SU-DHL-6 (cell line): ENCODE measurements around the gene PLXNB1.

Experiments used
- H2AFZ ChIP-seq: fragments of 200-600 bp; sonication (generic); 2 replicates; pipeline ENCODE4 v1.6.1; 2014; ENCODE audit warnings: low read depth, mild to moderate bottlenecking, moderate library complexity, mixed read lengths, antibody characterized with exemption, low read length; ENCODE audit not compliant: severe bottlenecking
- H3F3A ChIP-seq: fragments of 200-600 bp; shearing (Covaris generic); 2 replicates; pipeline ENCODE4 v1.6.0; 2016; ENCODE audit warnings: antibody characterized with exemption, mild to moderate bottlenecking; ENCODE audit not compliant: insufficient read depth
- H3K27ac ChIP-seq: fragments of 200-600 bp; sonication (generic); 2 replicates; pipeline ENCODE4 v1.5.1; 2016; ENCODE audit warnings: low read depth, mild to moderate bottlenecking, low read length, moderate library complexity, mixed read lengths
- H3K27me3 ChIP-seq: fragments of 200-600 bp; sonication (generic), shearing (Covaris generic); 2 replicates; pipeline ENCODE4 v1.6.0; 2014; ENCODE audit warnings: mild to moderate bottlenecking, low read length
- H3K36me3 ChIP-seq: fragments of 200-600 bp; sonication (generic); 2 replicates; pipeline ENCODE4 v1.6.1; 2014; ENCODE audit warnings: mild to moderate bottlenecking, low read length, mixed read lengths
- H3K4me2 ChIP-seq: fragments of 300-600, 200-600 bp; shearing (Covaris generic), sonication (generic); 2 replicates; pipeline ENCODE4 v1.6.0; 2014; ENCODE audit warnings: low read length, low read depth, mild to moderate bottlenecking; ENCODE audit not compliant: poor library complexity, severe bottlenecking
- H3K4me3 ChIP-seq: fragments of 200-600 bp; sonication (generic); 2 replicates; pipeline ENCODE4 v1.5.1; 2014; ENCODE audit warnings: antibody characterized with exemption, low read length, mild to moderate bottlenecking, mixed read lengths; ENCODE audit not compliant: insufficient read depth, poor library complexity, severe bottlenecking
- H3K79me2 ChIP-seq: fragments of 200-600 bp; sonication (generic); 2 replicates; pipeline ENCODE4 v1.6.1; 2014; ENCODE audit warnings: mild to moderate bottlenecking, low read length, moderate library complexity; ENCODE audit not compliant: insufficient read depth
- H3K9ac ChIP-seq: fragments of 200-600 bp; sonication (generic); 2 replicates; pipeline ENCODE4 v1.7.0; 2014; ENCODE audit warnings: mild to moderate bottlenecking, low read length
- H3K9me2 ChIP-seq: fragments of 200-600 bp; sonication (generic); replicated peaks from 2 replicates; pipeline ENCODE4 v1.6.1; 2014; ENCODE audit warnings: low read length; ENCODE audit not compliant: insufficient read depth
- H3K9me3 ChIP-seq: fragments of 200-600 bp; sonication (generic); 2 replicates; pipeline ENCODE4 v1.6.1; 2014; ENCODE audit warnings: low read length, mixed read lengths; ENCODE audit not compliant: insufficient read depth
- H4K20me1 ChIP-seq: fragments of 200-600 bp; sonication (generic); 2 replicates; pipeline ENCODE4 v1.6.1; 2014; ENCODE audit warnings: low read depth, mild to moderate bottlenecking, antibody characterized with exemption, low read length, moderate library complexity, mixed read lengths
- CTCF ChIP-seq: fragments of 200-600 bp; sonication (generic); IDR thresholded peaks from one replicate; pipeline ENCODE4 v1.5.1; 2017; ENCODE audit warnings: antibody characterized with exemption, mild to moderate bottlenecking, low read length, moderate library complexity; ENCODE audit not compliant: insufficient read depth, poor library complexity, severe bottlenecking
- EZH2phosphoT487 ChIP-seq: fragments of 200-600 bp; sonication (generic), shearing (Covaris generic); conservative IDR thresholded peaks from 2 replicates; pipeline ENCODE4 v1.6.1; 2018; ENCODE audit warnings: mild to moderate bottlenecking, antibody characterized with exemption, low read length, moderate library complexity, mixed read lengths

The PLXNB1 gene

DNA sequence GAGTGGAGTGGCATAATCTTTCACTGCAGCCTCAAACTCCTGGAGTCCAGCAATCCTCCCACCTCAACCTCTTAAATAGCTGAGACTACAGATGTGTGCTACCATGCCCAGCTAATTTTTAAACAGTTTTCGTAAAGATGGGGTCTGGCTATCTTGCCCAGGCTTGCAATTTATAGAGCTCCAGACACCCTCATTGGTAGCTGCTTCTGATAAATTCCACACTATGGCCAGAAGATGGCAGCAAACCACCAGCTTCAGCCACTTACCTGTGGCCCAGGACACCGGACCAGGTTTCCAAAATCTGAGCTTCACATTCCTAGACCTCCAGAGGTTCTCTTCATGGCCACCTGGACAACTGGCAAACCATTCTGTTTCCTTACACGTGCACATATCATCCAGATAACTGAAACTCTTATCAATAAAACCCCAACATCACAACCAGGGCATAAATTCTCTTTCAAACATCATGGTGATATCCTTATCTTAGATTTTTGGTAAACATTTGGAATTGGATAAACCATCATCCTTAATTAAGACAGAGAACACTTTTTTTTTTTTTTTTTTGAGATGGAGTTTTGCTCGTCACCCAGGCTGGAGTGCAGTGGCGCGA is 29.0 kb downstream of the PLXNB1 start:
- Histone ChIP-seq H3K27ac (no peak overlapping the region), H3K9me2 (no peaks in the 10 kb centered on the region), H3K27me3 (no peaks in the 10 kb centered on the region), H3F3A (no peaks in the 10 kb centered on the region), H4K20me1 (no peaks in the 10 kb centered on the region), H3K4me3 (no peak overlapping the region), H3K9me3 (no peaks in the 10 kb centered on the region), H3K9ac (no peak overlapping the region), H3K36me3 (no peaks in the 10 kb centered on the region), H3K4me2 (no peak overlapping the region), H3K79me2 (no peaks in the 10 kb centered on the region), H2AFZ (no peak overlapping the region)
- TF ChIP-seq EZH2phosphoT487, result no peak
- peak; percentile 61 for TF ChIP-seq CTCF

- TF ChIP-seq CTCF (no peak), EZH2phosphoT487 (no peak)
- Histone ChIP-seq H3K9me3 (no peaks in the 10 kb centered on the region), H3K79me2 (no peaks in the 10 kb centered on the region), H3K27ac (no peak overlapping the region), H3K36me3 (no peaks in the 10 kb centered on the region), H3K9me2 (no peaks in the 10 kb centered on the region), H3K4me3 (no peak overlapping the region), H4K20me1 (no peaks in the 10 kb centered on the region), H3K4me2 (no peak overlapping the region), H3K9ac (no peak overlapping the region), H2AFZ (no peak overlapping the region), H3F3A (no peaks in the 10 kb centered on the region), H3K27me3 (no peaks in the 10 kb centered on the region)
Measured at GRCh38 chr3:48399387-48400172, 30.3 kb downstream of the PLXNB1 start.

GRCh38 chr3:48398701-48399386 is 31.0 kb downstream of the PLXNB1 start:
- no peaks in the 10 kb centered on the region for H3K9me3 ChIP-seq
- H3K9ac ChIP-seq, result no peak overlapping the region
- H3K4me3 ChIP-seq, result no peak overlapping the region
- H3F3A ChIP-seq, result no peaks in the 10 kb centered on the region
- no peaks in the 10 kb centered on the region for H3K36me3 ChIP-seq
- no peak overlapping the region for H3K27ac ChIP-seq
- no peak overlapping the region for H3K4me2 ChIP-seq
- TF ChIP-seq EZH2phosphoT487 (no peak), CTCF (no peak)
- H3K79me2 ChIP-seq, result no peaks in the 10 kb centered on the region
- H4K20me1 ChIP-seq, result no peaks in the 10 kb centered on the region
- no peaks in the 10 kb centered on the region for H3K27me3 ChIP-seq
- no peak overlapping the region for H2AFZ ChIP-seq
- no peaks in the 10 kb centered on the region for H3K9me2 ChIP-seq
